ENCODE data around the gene C4orf51. TPM values are rescaled to one million over a fixed set of nuclear protein-coding genes. Genes with fewer than 3 reads are reported as not detected.
A peak's percentile ranks its signal among the peaks of the same experiment; 100 is the strongest.

The C4orf51 gene
- total and polyA plus RNA-seq, 2 of the 13 experiments (the other 11 are each of a cell fraction or from before 2014, with no cell fraction given) = not detected

DNA sequence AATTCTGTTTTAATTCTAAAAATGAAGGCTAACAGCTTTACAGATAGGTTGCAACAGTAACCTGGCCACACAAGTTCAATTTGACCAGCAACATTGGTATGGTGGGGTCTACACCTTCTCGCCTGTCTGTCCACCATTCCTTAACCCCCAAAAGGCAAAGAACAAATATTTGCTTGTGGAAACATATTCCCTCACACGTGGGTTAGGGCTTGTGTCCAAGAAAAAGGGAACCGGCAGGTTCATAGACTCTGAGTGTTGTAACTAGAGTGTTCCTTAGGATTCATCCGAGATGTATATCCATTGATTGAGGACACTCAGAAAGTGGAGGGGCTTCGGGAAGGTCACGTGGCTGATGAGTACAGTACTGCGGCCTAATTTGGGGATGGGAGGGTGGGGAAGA lies 54.1 kb downstream of the C4orf51 start (continued):
- TF ChIP-seq, protein P1, sequence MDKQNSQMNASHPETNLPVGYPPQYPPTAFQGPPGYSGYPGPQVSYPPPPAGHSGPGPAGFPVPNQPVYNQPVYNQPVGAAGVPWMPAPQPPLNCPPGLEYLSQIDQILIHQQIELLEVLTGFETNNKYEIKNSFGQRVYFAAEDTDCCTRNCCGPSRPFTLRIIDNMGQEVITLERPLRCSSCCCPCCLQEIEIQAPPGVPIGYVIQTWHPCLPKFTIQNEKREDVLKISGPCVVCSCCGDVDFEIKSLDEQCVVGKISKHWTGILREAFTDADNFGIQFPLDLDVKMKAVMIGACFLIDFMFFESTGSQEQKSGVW (CRISPR knock-in tag; IDR thresholded peaks at IDR 0.05; ENCODE audit: borderline replicate concordance) = no peak
- TF ChIP-seq HNRNPK (IDR thresholded peaks at IDR 0.05; ENCODE audit: low read depth, low read length, poor library complexity, severe bottlenecking) (no peak), ZFP1 (CRISPR knock-in tag; IDR thresholded peaks at IDR 0.05) (no peak)

DNA sequence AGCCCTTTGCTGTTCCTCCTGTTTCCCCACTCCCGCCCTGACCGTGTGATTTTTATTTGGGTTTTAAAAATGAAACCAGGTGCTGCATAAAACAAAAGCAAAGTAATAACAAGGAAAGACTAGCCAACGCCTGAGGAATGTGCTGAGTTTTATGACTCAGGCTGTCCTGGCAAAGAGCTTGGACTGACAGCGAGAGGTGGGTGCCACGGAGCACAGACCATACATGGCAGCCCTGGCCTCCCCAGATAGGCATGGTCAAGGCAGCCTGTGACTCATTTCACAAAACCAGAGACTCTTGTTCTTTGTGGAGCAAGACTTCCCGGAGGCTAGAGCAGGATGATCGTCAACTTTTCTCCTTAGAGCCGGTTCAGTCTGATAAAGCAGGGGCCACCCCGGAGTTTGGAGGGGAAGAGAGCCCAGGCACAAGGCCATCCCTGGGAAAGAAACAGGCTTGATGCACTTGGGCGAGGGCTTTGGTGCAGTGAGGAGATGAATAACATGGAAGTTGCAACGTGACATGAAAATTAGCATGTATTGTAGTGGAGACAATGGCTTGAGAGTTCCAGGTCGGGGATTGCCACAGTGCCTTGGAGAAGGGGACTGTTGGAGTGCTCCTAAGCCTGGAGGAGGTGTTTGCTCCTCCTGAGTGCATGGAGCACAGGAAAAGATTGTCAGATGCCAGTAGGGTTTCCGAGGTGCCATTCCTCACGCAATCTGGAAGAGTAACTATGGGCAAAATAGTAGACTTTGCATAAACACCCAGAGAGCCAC lies 54.8 kb downstream of the C4orf51 start:
- peaks cover 0 to 35% of the 10 kb centered on the region in 2 experiments; a peak in 3 of 5 replicates for H3K27me3 ChIP-seq (ENCODE audit: control insufficient read depth in 1 of 2, insufficient read depth in 2 of 2, low read length in 2 of 2)
- no peaks in the 10 kb centered on the region for H3K79me2 ChIP-seq (ENCODE audit: insufficient read depth, low read length)
- no peaks in the 10 kb centered on the region for H3K9me3 ChIP-seq (ENCODE audit: low read length)
- no peaks in the 10 kb centered on the region for H4K20me1 ChIP-seq (ENCODE audit: insufficient read depth, low read length)
- no peak overlapping the region for H2AFZ ChIP-seq (ENCODE audit: low read length)
- H3K4me2 ChIP-seq (ENCODE audit: low read depth, low read length) = no peak overlapping the region
- FAIRE-seq (no peak), ATAC-seq (peak; percentile 29), DNase-seq (ENCODE audit: low spot score) (peak; percentile 36)
- no peak overlapping the region for H3K9ac ChIP-seq (ENCODE audit: insufficient read depth, low read depth, low read length)
- H3K4me3 ChIP-seq (replicated peaks in 1 of 3; ENCODE audit: insufficient read depth in 1 of 3, low read depth in 2 of 3, low read length in 3 of 3) = no peak overlapping the region
- TF ChIP-seq FOSL2 (CRISPR knock-in tag; IDR thresholded peaks at IDR 0.05) (peak; percentile 36; the same call in 1 of the 2 replicates), MYC (CRISPR knock-in tag; IDR thresholded peaks at IDR 0.05; ENCODE audit: borderline replicate concordance) (no peak), NFKBIZ (CRISPR knock-in tag; IDR thresholded peaks at IDR 0.05) (no peak)
- WGBS (ENCODE audit: low lambda C conversion rate) = 7% methylated on average over 13 of the region's 14 CpGs
- peaks cover 20% of the 10 kb centered on the region for H3K4me1 ChIP-seq (ENCODE audit: insufficient read depth, low read length)
- ChIA-PET POLR2A (no interaction called here), CTCF (ENCODE audit: low intra/inter-chr PET ratio, low total read pairs) (no interaction called here)
- no peaks in the 10 kb centered on the region for H3K36me3 ChIP-seq (replicated peaks in 1 of 2; ENCODE audit: control insufficient read depth in 1 of 2, insufficient read depth in 2 of 2, low read length in 2 of 2)
- no peak overlapping the region for H3K27ac ChIP-seq (ENCODE audit: extremely low read length, insufficient read depth, low read length)
- intact Hi-C loops (cut with micrococcal nuclease; ENCODE audit: unreplicated experiment) = no loop called here
- BruUV-seq (replicated peaks) = no TSS peak
- in situ Hi-C loops (cut with HindIII; ENCODE audit: extremely low pct_ligation_motif_present, low pct_unique_long_range_greater_than_20kb) = loop anchor here (10.0 kb wide), 1 partner anchor 200 kb away; the partner anchor contains the start of gene ZNF827

Measured in HepG2 (cell line).